ENCODE measurements around the gene PLK2. TPM values are rescaled to one million over a fixed set of nuclear protein-coding genes. Genes with fewer than 3 reads are reported as not detected.

The PLK2 gene
- 298 and 487 TPM in 2 replicates for total RNA-seq

GRCh38 chr5:58460002-58460731 lies at the start of gene PLK2:
TSS of gene PLK2 (minus strand) at chr5:58460086. CDS start at chr5:58459959, 127 bp downstream.

GRCh38 chr5:58491216-58491892 lies 31.5 kb upstream of the PLK2 start, which contains the start of gene GAPT:
TSS of gene GAPT (plus strand) at chr5:58491435. CDS start at chr5:58494537, 3,102 bp downstream.

Other genes starting within 250 kb of the PLK2 start
- gene GAPT, start 31.3 kb upstream of the PLK2 start, total RNA-seq: not detected in 2 replicates
- gene RAB3C, start 123.0 kb upstream of the PLK2 start, total RNA-seq: not detected in 2 replicates